HEK293T (cell line): ENCODE measurements around the gene HTRA3.
"Not testable (repeated sequence)": the region's sequence is repeated elsewhere in the genome, so short reads cannot be mapped to it uniquely, and the experiment has no call there.

Experiments used
- CTCF ChIA-PET: fragments of 350-600 bp; formaldehyde crosslinking; extraction: SDS; loops from one replicate; lab custom pipeline; 2021; ENCODE audit warnings: antibody characterized with exemption, inconsistent platforms; lab: Yijun Ruan, JAX
- POLR2A ChIA-PET: fragments of 350-600 bp; formaldehyde crosslinking; extraction: SDS; loops from one replicate; lab custom pipeline; 2020; ENCODE audit warnings: antibody characterized with exemption, inconsistent platforms; lab: Yijun Ruan, JAX
- DNase-seq: peaks from one replicate; pipeline ENCODE4 v3.0.0; 2012; ENCODE audit warnings: mixed read lengths; ENCODE audit errors: extremely low spot score
- ARNT ChIP-seq: fragments of 450-650 bp; IDR thresholded peaks from 2 replicates; pipeline ENCODE4 v1.6.1; 2017; ENCODE audit warnings: mild to moderate bottlenecking
- BHLHE40 ChIP-seq: fragments of 450-650 bp; IDR thresholded peaks from 2 replicates; pipeline ENCODE4 v1.6.1; 2016; ENCODE audit warnings: mild to moderate bottlenecking, moderate library complexity, borderline replicate concordance
- CTBP1 ChIP-seq: fragments of 450-650 bp; IDR thresholded peaks from 2 replicates; pipeline ENCODE4 v1.6.1; 2016; ENCODE audit warnings: borderline replicate concordance
- ELF4 ChIP-seq: fragments of 450-650 bp; IDR thresholded peaks from 2 replicates; pipeline ENCODE4 v1.6.1; 2017; ENCODE audit warnings: antibody characterized with exemption
- FOXA1 ChIP-seq: fragments of 450-650 bp; IDR thresholded peaks from 2 replicates; pipeline ENCODE4 v1.6.1; 2016; ENCODE audit warnings: mild to moderate bottlenecking
- FOXK2 ChIP-seq: fragments of 450-650 bp; IDR thresholded peaks from 2 replicates; pipeline ENCODE4 v1.6.1; 2016; ENCODE audit warnings: mild to moderate bottlenecking
- FOXM1 ChIP-seq: fragments of 450-650 bp; IDR thresholded peaks from 2 replicates; pipeline ENCODE4 v1.6.1; 2017; ENCODE audit warnings: mild to moderate bottlenecking, borderline replicate concordance
- HDGF ChIP-seq: fragments of 450-650 bp; IDR thresholded peaks from 2 replicates; pipeline ENCODE4 v1.6.1; 2017; ENCODE audit warnings: antibody characterized with exemption, borderline replicate concordance
- L3MBTL2 ChIP-seq: fragments of 450-650 bp; conservative IDR thresholded peaks from 2 replicates; pipeline ENCODE4 v1.6.1; 2016; ENCODE audit warnings: mild to moderate bottlenecking
- LEF1 ChIP-seq: fragments of 450-650 bp; IDR thresholded peaks from 2 replicates; pipeline ENCODE4 v1.6.1; 2017; ENCODE audit warnings: mild to moderate bottlenecking, borderline replicate concordance
- NFRKB ChIP-seq: fragments of 450-650 bp; IDR thresholded peaks from 2 replicates; pipeline ENCODE4 v1.6.1; 2016; ENCODE audit warnings: mild to moderate bottlenecking, moderate library complexity
- PKNOX1 ChIP-seq: fragments of 450-650 bp; IDR thresholded peaks from 2 replicates; pipeline ENCODE4 v1.6.1; 2016
- SP1 ChIP-seq: fragments of 450-650 bp; IDR thresholded peaks from 2 replicates; pipeline ENCODE4 v1.6.1; 2017
- SUZ12 ChIP-seq: fragments of 450-650 bp; IDR thresholded peaks from 2 replicates; pipeline ENCODE4 v1.6.1; 2016; ENCODE audit warnings: mild to moderate bottlenecking
- TARDBP ChIP-seq: fragments of 450-650 bp; IDR thresholded peaks from 2 replicates; pipeline ENCODE4 v1.6.1; 2016
- ZNF384 ChIP-seq: fragments of 450-650 bp; IDR thresholded peaks from 2 replicates; pipeline ENCODE4 v1.6.1; 2016

Gene HTRA3

GRCh38 chr4:8340781-8341241 lies 71.3 kb downstream of the HTRA3 start:
- ChIA-PET POLR2A (no interaction called here), CTCF (no interaction called here)
- DNase-seq, result no peak
- TF ChIP-seq TARDBP, result no peak
- no peak for TF ChIP-seq ZNF384
- TF ChIP-seq PKNOX1, result no peak
- TF ChIP-seq ARNT, result no peak
- no peak for TF ChIP-seq SUZ12
- no peak for TF ChIP-seq FOXK2
- no peak for TF ChIP-seq L3MBTL2
- no peak for TF ChIP-seq CTBP1
- TF ChIP-seq LEF1, result no peak
- TF ChIP-seq SP1, result no peak
- TF ChIP-seq NFRKB, result no peak
- TF ChIP-seq FOXM1, result no peak
- TF ChIP-seq ELF4, result no peak
- no peak for TF ChIP-seq BHLHE40
- TF ChIP-seq FOXA1, result no peak
- TF ChIP-seq HDGF, result no peak

- POLR2A ChIA-PET, CTCF ChIA-PET, DNase-seq: not testable (repeated sequence)
These were observed 71.7 kb downstream of the HTRA3 start for GRCh38 chr4:8341281-8341680.

- ChIA-PET CTCF (interaction anchor here (0.9 kb wide), 1 partner anchor 48 kb away, joined by 3 read pairs; no protein-coding TSS in a partner anchor), POLR2A (no interaction called here)
- TF ChIP-seq ARNT (no peak), HDGF (no peak), ELF4 (no peak), PKNOX1 (no peak), TARDBP (no peak), NFRKB (no peak), SP1 (no peak), ZNF384 (no peak), FOXM1 (no peak), SUZ12 (no peak), FOXK2 (no peak), FOXA1 (no peak), CTBP1 (no peak)
- no peak for DNase-seq
These were observed 72.1 kb downstream of the HTRA3 start for GRCh38 chr4:8341691-8342090.

- ChIA-PET POLR2A (no interaction called here), CTCF (interaction anchor here (0.6 to 1.0 kb wide), 5 partner anchors 10 to 100 kb away, joined by 3 to 4 read pairs (median 3); no protein-coding TSS in a partner anchor)
- TF ChIP-seq FOXA1 (no peak), FOXK2 (no peak), HDGF (no peak), PKNOX1 (no peak), SUZ12 (no peak), NFRKB (no peak), ARNT (no peak), CTBP1 (no peak), LEF1 (no peak), ELF4 (no peak), SP1 (no peak), L3MBTL2 (no peak), TARDBP (no peak), ZNF384 (no peak), BHLHE40 (no peak), FOXM1 (no peak)
- DNase-seq, result peak; percentile 48
These were observed 73.2 kb downstream of the HTRA3 start for GRCh38 chr4:8342651-8343261.

- POLR2A ChIA-PET, result no interaction called here
These were observed 73.9 kb downstream of the HTRA3 start for GRCh38 chr4:8343262-8343966.

More at GRCh38 chr4:8343262-8343966, 73.9 kb downstream of the HTRA3 start:
- no peak for TF ChIP-seq SUZ12
- no peak for TF ChIP-seq PKNOX1
- no peak for TF ChIP-seq CTBP1
- TF ChIP-seq ELF4, result no peak
- TF ChIP-seq ZNF384, result no peak
- no peak for TF ChIP-seq FOXA1
- TF ChIP-seq FOXK2, result no peak
- no peak for TF ChIP-seq LEF1
- TF ChIP-seq BHLHE40, result no peak
- TF ChIP-seq ARNT, result no peak
- no peak for TF ChIP-seq TARDBP
- no peak for TF ChIP-seq HDGF
- TF ChIP-seq NFRKB, result no peak
- TF ChIP-seq SP1, result no peak
- TF ChIP-seq L3MBTL2, result no peak
- no peak for TF ChIP-seq FOXM1
- no peak for DNase-seq
- CTCF ChIA-PET, result interaction anchor here (0.6 to 1.0 kb wide), 3 partner anchors 10 to 18 kb away, joined by 3 to 4 read pairs (median 3); no protein-coding TSS in a partner anchor
